DOHH2 (cell line): Measurements from ENCODE around the gene ARNT2.

Experiments used
- CTCF ChIP-seq: fragments of 200-600 bp; sonication (generic); IDR thresholded peaks from one replicate; pipeline ENCODE4 v1.5.1; 2014; ENCODE audit warnings: antibody characterized with exemption, mild to moderate bottlenecking, low read depth, low read length; ENCODE audit not compliant: poor library complexity, severe bottlenecking
- EZH2phosphoT487 ChIP-seq: fragments of 200-600 bp; sonication (generic); IDR thresholded peaks from 2 replicates; pipeline ENCODE4 v1.6.1; 2017; ENCODE audit warnings: borderline replicate concordance, mild to moderate bottlenecking, antibody characterized with exemption, low read length, moderate library complexity, mixed read lengths

GRCh38 chr15:80523746-80524145 is 119.6 kb downstream of the ARNT2 start:
- TF ChIP-seq CTCF: no peak
- TF ChIP-seq EZH2phosphoT487: no peak
